Nucleus accumbens (tissue), 56 donors: ENCODE measurements around the gene TAOK3.

Source experiments
- DNase-seq, 56 donors: peaks; one replicate each; lab custom pipeline; 2025; lab: John Stamatoyannopoulos, UW

Gene TAOK3

GRCh38 chr12:118237052-118237665 lies 135.5 kb downstream of the TAOK3 start:
- no peak for DNase-seq

- peak in 1 of 56 donors; percentile 5 for DNase-seq
Observed at GRCh38 chr12:118220702-118221101, 152.0 kb downstream of the TAOK3 start.

- no peak for DNase-seq
Observed at GRCh38 chr12:118219772-118220171, 152.9 kb downstream of the TAOK3 start.

- no peak for DNase-seq
Observed at GRCh38 chr12:118219106-118219505, 153.6 kb downstream of the TAOK3 start.

- no peak for DNase-seq
Observed at GRCh38 chr12:118213452-118213851, 159.3 kb downstream of the TAOK3 start.

- no peak for DNase-seq
Observed at GRCh38 chr12:118212606-118213005, 160.1 kb downstream of the TAOK3 start.

- DNase-seq, result no peak
Observed at GRCh38 chr12:118206107-118206412, 166.6 kb downstream of the TAOK3 start.

GRCh38 chr12:118193958-118194357 lies 178.7 kb downstream of the TAOK3 start:
- DNase-seq, result peak in 3 of 56 donors; percentile 5 to 26 (median 8)

GRCh38 chr12:118193477-118193876 lies 179.2 kb downstream of the TAOK3 start:
- no peak for DNase-seq

GRCh38 chr12:118190266-118190665 lies 182.4 kb downstream of the TAOK3 start:
- DNase-seq, result peak in 41 of 56 donors; percentile 5 to 67 (median 26)

GRCh38 chr12:118189741-118190191 lies 182.9 kb downstream of the TAOK3 start:
- peak in 52 of 56 donors; percentile 7 to 89 (median 56) for DNase-seq

GRCh38 chr12:118188690-118189371 lies 183.9 kb downstream of the TAOK3 start:
- DNase-seq, result peak in 52 of 56 donors; percentile 3 to 82 (median 46)

GRCh38 chr12:118187751-118188435 lies 184.8 kb downstream of the TAOK3 start:
- peak in 5 of 56 donors; percentile 3 to 16 (median 8) for DNase-seq

- no peak for DNase-seq
Observed at GRCh38 chr12:118185602-118186397, 186.9 kb downstream of the TAOK3 start.

GRCh38 chr12:118183711-118184110 lies 189.0 kb downstream of the TAOK3 start:
- DNase-seq, result no peak

- no peak for DNase-seq
Observed at GRCh38 chr12:118183155-118183554, 189.6 kb downstream of the TAOK3 start.

- no peak for DNase-seq
Observed at GRCh38 chr12:118175823-118176447, 196.8 kb downstream of the TAOK3 start.

- no peak for DNase-seq
Observed at GRCh38 chr12:118166946-118167345, 205.8 kb downstream of the TAOK3 start.

GRCh38 chr12:118164798-118165486 lies 207.8 kb downstream of the TAOK3 start:
- DNase-seq, result peak in 6 of 56 donors; percentile 10 to 33 (median 18)

- no peak for DNase-seq
Observed at GRCh38 chr12:118160536-118160935, 212.2 kb downstream of the TAOK3 start.
